Colonic mucosa (tissue), 4 donors: ENCODE data around the gene PLN. TPM values are rescaled to one million over a fixed set of nuclear protein-coding genes. Genes with fewer than 3 reads are reported as not detected.

Experiments used
- DNase-seq: peaks from one replicate; pipeline ENCODE4 v3.0.0-alpha.2; 2020
- H3K27ac ChIP-seq: fragments of 200-600 bp; one replicate; pipeline ENCODE4 v1.8.0; 2021
- H3K27me3 ChIP-seq: fragments of 200-600 bp; one replicate; pipeline ENCODE4 v1.8.0; 2021
- H3K36me3 ChIP-seq: fragments of 200-600 bp; one replicate; pipeline ENCODE4 v1.8.0; 2021
- H3K4me1 ChIP-seq: fragments of 200-600 bp; one replicate; pipeline ENCODE4 v1.8.0; 2021; ENCODE audit warnings: mild to moderate bottlenecking
- H3K4me3 ChIP-seq: fragments of 200-600 bp; one replicate; pipeline ENCODE4 v1.8.0; 2021
- H3K9ac ChIP-seq, 2 donors: one replicate each; pipeline ENCODE4 v1.7.0; 2013; ENCODE audit warnings: control low read depth in 2 of 2, low read depth in 2 of 2, low read length in 2 of 2
- H3K9me3 ChIP-seq: fragments of 200-600 bp; one replicate; pipeline ENCODE4 v1.8.0; 2021
- intact Hi-C: fragments of 100-400 bp; cut with DNase I; formaldehyde crosslinking; loops from one replicate; pipeline ENCODE4 v1.14.1; 2022
- total RNA-seq, 2 donors: library from RNA; stranded (reverse); fragmentation: NEBNext Ultra II Directional in 1 of 2; extraction: Animal tissue kit (Norgen Biotek cat#: 25700) in 1 of 2; gene quantifications; one replicate each; pipeline ENCODE4 v1.2.1, GENCODE V29; 2021
- TF ChIP-seq, protein P1 (sequence below): fragments of 200-600 bp; IDR thresholded peaks from one replicate; pipeline ENCODE4 v1.8.0; 2022; ENCODE audit warnings: antibody characterized with exemption, mild to moderate bottlenecking
- donor health status: healthy.
- donor health status: DM: no; HTN: no; CAD: no.
- donor health status: DM: no; HTN: no; CAD: no.

PLN gene
- total RNA-seq, 2 donors from 2014 or later, result 1.3 to 24.1 TPM

DNA sequence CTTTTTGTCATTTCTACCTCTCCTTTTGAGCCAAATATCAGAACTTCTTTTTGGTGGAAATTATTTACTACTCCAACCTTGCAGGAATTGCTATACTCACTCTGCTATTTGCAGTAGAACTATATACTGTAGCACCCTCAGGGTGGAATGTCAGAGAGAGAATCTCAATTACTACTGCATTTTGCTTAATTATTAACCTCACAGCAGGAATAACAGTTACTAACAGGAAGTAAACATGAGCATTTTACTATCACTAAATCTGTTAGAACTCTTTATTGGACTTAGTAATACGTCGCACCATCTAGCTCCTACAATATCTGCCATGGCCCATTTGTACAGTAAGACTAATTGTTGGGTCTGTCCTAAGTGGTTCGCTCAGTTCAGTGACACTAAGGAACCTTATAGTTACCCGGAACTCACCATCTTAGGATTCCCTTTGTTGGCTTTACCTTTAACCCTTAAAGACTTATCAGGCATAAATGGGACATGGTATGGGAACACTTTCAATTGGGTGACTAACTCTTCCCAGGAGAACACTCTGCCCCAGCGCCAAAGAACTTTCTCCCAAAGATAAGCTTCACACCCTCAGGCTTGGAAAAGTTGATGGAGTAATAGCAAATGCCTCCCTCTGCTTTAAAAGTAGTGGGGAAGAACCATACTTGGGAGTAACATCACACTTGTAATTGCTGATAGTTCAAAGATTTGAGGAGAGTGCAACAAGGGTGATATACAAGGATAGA lies 38.8 kb downstream of the PLN start:
- Histone ChIP-seq H3K36me3 (no peaks in the 10 kb centered on the region), H3K27me3 (no peaks in the 10 kb centered on the region), H3K27ac (no peak overlapping the region), H3K9ac (no peak overlapping the region), H3K4me1 (no peaks in the 10 kb centered on the region), H3K4me3 (no peak overlapping the region), H3K9me3 (no peaks in the 10 kb centered on the region)
- DNase-seq, result no peak
- intact Hi-C loops, result loop anchor here (10.0 kb wide), 2 partner anchors 302 to 612 kb away; no protein-coding TSS in a partner anchor
- TF ChIP-seq, protein P1, sequence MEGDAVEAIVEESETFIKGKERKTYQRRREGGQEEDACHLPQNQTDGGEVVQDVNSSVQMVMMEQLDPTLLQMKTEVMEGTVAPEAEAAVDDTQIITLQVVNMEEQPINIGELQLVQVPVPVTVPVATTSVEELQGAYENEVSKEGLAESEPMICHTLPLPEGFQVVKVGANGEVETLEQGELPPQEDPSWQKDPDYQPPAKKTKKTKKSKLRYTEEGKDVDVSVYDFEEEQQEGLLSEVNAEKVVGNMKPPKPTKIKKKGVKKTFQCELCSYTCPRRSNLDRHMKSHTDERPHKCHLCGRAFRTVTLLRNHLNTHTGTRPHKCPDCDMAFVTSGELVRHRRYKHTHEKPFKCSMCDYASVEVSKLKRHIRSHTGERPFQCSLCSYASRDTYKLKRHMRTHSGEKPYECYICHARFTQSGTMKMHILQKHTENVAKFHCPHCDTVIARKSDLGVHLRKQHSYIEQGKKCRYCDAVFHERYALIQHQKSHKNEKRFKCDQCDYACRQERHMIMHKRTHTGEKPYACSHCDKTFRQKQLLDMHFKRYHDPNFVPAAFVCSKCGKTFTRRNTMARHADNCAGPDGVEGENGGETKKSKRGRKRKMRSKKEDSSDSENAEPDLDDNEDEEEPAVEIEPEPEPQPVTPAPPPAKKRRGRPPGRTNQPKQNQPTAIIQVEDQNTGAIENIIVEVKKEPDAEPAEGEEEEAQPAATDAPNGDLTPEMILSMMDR, result no peak

DNA sequence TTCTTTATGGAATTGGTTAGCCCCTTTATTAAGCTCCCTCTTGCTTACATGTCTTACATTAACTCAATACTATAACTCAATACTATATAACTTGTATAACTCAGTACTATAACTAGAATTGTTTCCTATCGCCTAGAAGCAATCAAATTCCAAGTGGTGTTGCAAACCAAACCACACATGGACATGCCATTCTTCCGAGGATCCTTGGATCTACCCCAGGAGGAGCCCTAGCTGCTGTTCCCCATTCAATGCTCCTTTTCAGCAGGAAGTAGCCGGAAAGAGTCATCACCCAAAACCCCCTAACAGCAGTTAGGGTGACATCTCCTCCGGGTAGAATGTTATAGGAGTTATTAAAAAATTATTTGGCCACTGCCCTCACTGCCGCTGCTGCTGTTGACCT lies 40.5 kb downstream of the PLN start:
- TF ChIP-seq, protein P1, result no peak
- H3K9ac ChIP-seq, result no peak overlapping the region
- intact Hi-C loops, result loop anchor here (10.0 kb wide), 2 partner anchors 304 to 614 kb away; no protein-coding TSS in a partner anchor
- H3K27me3 ChIP-seq, result no peaks in the 10 kb centered on the region
- no peak for DNase-seq
- H3K9me3 ChIP-seq, result no peaks in the 10 kb centered on the region
- H3K36me3 ChIP-seq, result no peaks in the 10 kb centered on the region
- H3K27ac ChIP-seq, result no peak overlapping the region
- H3K4me1 ChIP-seq, result no peaks in the 10 kb centered on the region
- H3K4me3 ChIP-seq, result no peak overlapping the region

DNA sequence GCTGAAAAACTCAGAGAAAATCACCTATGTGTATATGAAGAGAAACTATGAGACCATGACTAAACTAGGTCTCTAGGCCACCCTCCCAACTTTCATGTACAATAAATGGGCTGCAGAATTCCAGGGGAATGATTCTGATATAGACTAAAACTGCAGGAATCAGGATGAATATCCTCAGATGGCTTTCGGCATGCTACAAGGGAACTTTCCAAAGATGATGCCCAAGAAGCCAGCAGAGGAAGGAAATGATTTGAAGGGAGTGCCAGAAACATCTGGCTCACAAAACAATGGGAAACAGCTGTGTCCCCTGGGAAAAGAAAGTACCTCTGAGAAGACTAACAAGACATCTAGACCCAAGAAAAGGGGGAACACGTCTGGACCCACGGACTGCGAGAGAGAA lies 41.1 kb downstream of the PLN start:
- Histone ChIP-seq H3K4me3 (no peak overlapping the region), H3K9me3 (no peaks in the 10 kb centered on the region), H3K9ac (no peak overlapping the region), H3K36me3 (no peaks in the 10 kb centered on the region), H3K4me1 (no peaks in the 10 kb centered on the region), H3K27ac (no peak overlapping the region), H3K27me3 (no peaks in the 10 kb centered on the region)
- no peak for DNase-seq
- TF ChIP-seq, protein P1, result no peak
- intact Hi-C loops, result loop anchor here (10.0 kb wide), 2 partner anchors 304 to 614 kb away; no protein-coding TSS in a partner anchor

DNA sequence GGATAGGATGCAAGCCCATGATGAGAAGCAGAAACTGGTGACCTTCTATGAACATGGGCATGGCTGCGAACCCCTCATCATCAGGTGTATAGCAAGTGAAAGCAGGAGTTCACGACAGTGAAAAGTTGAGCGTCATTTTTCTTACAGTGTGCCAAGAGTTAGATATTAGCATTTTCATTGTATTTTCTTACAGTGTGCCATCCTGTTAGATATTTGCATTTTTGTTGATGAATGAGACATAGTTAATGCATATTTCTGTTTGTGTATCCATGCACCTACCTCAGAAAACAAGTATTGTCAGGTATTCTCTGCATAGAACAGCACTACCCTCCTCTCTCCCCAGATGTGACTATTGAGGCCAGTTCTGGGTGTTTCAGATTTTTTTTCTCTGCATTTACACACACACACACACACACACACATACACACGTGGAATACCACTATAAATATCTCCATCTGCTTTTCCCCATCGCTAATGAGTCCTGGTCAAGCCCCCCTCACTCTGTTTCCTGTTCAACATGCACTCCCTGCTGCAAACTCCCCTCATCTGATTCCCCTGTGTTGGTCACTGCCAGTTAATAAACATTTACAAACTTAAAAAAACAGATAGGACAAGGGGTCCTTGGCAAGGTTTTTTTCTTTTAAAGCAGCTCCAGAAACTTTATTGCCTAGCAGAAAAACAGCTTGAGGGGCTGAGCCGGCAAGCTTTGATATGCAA lies 41.7 kb downstream of the PLN start:
- H3K27ac ChIP-seq, result no peak overlapping the region
- no peaks in the 10 kb centered on the region for H3K4me1 ChIP-seq
- intact Hi-C loops, result loop anchor here (10.0 kb wide), 2 partner anchors 305 to 615 kb away; no protein-coding TSS in a partner anchor
- H3K27me3 ChIP-seq, result no peaks in the 10 kb centered on the region
- no peaks in the 10 kb centered on the region for H3K9me3 ChIP-seq
- no peak overlapping the region for H3K4me3 ChIP-seq
- no peak overlapping the region for H3K9ac ChIP-seq
- TF ChIP-seq, protein P1, result no peak
- no peaks in the 10 kb centered on the region for H3K36me3 ChIP-seq
- DNase-seq, result no peak

DNA sequence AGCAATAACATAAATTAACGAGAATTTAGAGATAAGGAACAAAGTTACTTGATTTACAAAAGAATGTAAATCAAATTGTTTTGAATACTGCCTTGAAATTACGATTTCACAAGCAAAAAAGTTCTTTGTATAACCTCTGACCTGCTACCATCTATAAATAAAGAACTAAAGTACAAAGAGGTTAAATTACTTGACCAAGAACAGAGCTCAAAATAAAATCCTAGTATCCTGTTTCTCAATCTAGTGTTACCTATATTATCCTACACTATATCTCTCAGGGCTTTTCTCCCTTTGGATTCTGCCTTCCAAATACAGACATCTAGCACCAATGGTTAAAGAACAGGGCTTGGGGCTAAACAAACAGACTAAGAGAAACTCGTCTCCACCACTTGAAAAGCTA lies 43.8 kb downstream of the PLN start:
- no peaks in the 10 kb centered on the region for H3K4me1 ChIP-seq
- no peak overlapping the region for H3K4me3 ChIP-seq
- TF ChIP-seq, protein P1, result no peak
- no peak overlapping the region for H3K27ac ChIP-seq
- intact Hi-C loops, result no loop called here
- H3K27me3 ChIP-seq, result no peaks in the 10 kb centered on the region
- no peak for DNase-seq
- no peak overlapping the region for H3K9ac ChIP-seq
- H3K36me3 ChIP-seq, result no peaks in the 10 kb centered on the region
- H3K9me3 ChIP-seq, result no peaks in the 10 kb centered on the region
